IMR-90 (cell line): Measurements from ENCODE around the gene PON2. TPM values are rescaled to one million over a fixed set of nuclear protein-coding genes. Genes with fewer than 3 reads are reported as not detected.

ENCODE experiments used
- ATAC-seq: fragments of 200-7000 bp; cut with Tn5 transposase; 2 replicates; pipeline ENCODE4 v1.9.1; 2020; ENCODE audit warnings: low read depth, mild to moderate bottlenecking, moderate library complexity
- BruUV-seq: library from RNA; stranded (reverse); fragments of 400-500 nt; replicated peaks from 2 replicates; lab custom pipeline; 2021; lab: Mats Ljungman, UMichigan
- CTCF ChIA-PET: fragments of 300-600 bp; formaldehyde crosslinking; extraction: SDS; loops from one replicate; lab custom pipeline; 2021; ENCODE audit warnings: antibody characterized with exemption; lab: Yijun Ruan, JAX
- POLR2A ChIA-PET: fragments of 300-600 bp; sonication (Branson Sonifier 250); formaldehyde crosslinking; loops from one replicate; lab custom pipeline; 2022; ENCODE audit warnings: antibody characterized with exemption; ENCODE audit not compliant: unreplicated experiment; lab: Charles Lee
- DNase-seq: peaks from one replicate; pipeline ENCODE4 v3.0.0; 2013
- H2AFZ ChIP-seq: replicated peaks from 2 replicates; pipeline ENCODE3; 2013; ENCODE audit warnings: low read length, mild to moderate bottlenecking; ENCODE audit not compliant: poor library complexity
- H2AK5ac ChIP-seq: 2 replicates; pipeline ENCODE4 v1.6.1; 2013; ENCODE audit warnings: low read depth, low read length, inconsistent platforms
- H2AK9ac ChIP-seq: replicated peaks from 2 replicates; pipeline ENCODE3; 2013; ENCODE audit warnings: mild to moderate bottlenecking, low read depth, low read length, moderate library complexity; ENCODE audit not compliant: poor library complexity
- H2BK120ac ChIP-seq: 2 replicates; pipeline ENCODE4 v1.6.1; 2013; ENCODE audit warnings: low read depth, low read length, inconsistent platforms
- H2BK15ac ChIP-seq: 3 replicates; pipeline ENCODE4 v1.6.1; 2013; ENCODE audit warnings: low read depth, low read length, inconsistent platforms
- H2BK20ac ChIP-seq: 2 replicates; pipeline ENCODE4 v1.6.1; 2013; ENCODE audit warnings: low read depth, mild to moderate bottlenecking, inconsistent platforms, low read length, moderate library complexity
- H2BK5ac ChIP-seq: 2 replicates; pipeline ENCODE4 v1.6.1; 2013; ENCODE audit warnings: mild to moderate bottlenecking, low read depth, low read length, inconsistent platforms; ENCODE audit not compliant: poor library complexity, severe bottlenecking
- H3K14ac ChIP-seq: replicated peaks from 2 replicates; pipeline ENCODE4 v1.6.1; 2013; ENCODE audit warnings: low read depth, low read length, inconsistent platforms
- H3K18ac ChIP-seq: 2 replicates; pipeline ENCODE4 v1.6.1; 2013; ENCODE audit warnings: low read depth, low read length, control low read depth
- H3K23ac ChIP-seq: 2 replicates; pipeline ENCODE4 v1.6.1; 2013; ENCODE audit warnings: low read depth, low read length, inconsistent platforms
- H3K27ac ChIP-seq: 2 replicates; pipeline ENCODE4 v1.5.1; 2013; ENCODE audit warnings: mild to moderate bottlenecking, control low read depth, low read length; ENCODE audit not compliant: insufficient read depth
- H3K27me3 ChIP-seq: 2 replicates; pipeline ENCODE4 v1.6.1; 2013; ENCODE audit warnings: low read length; ENCODE audit not compliant: control insufficient read depth, insufficient read depth
- H3K36me3 ChIP-seq: 2 replicates; pipeline ENCODE4 v1.6.1; 2013; ENCODE audit warnings: low read length, mixed read lengths; ENCODE audit not compliant: control insufficient read depth, insufficient read depth
- H3K4ac ChIP-seq: 2 replicates; pipeline ENCODE4 v1.6.1; 2013; ENCODE audit warnings: low read depth, low read length, inconsistent platforms
- H3K4me1 ChIP-seq: 2 replicates; pipeline ENCODE4 v1.6.1; 2013; ENCODE audit warnings: low read length, mixed read lengths; ENCODE audit not compliant: control insufficient read depth, insufficient read depth
- H3K4me2 ChIP-seq: 2 replicates; pipeline ENCODE4 v1.6.1; 2013; ENCODE audit warnings: low read depth, mild to moderate bottlenecking, control low read depth, low read length, moderate library complexity
- H3K4me3 ChIP-seq: 2 replicates; pipeline ENCODE4 v1.5.1; 2013; ENCODE audit warnings: low read depth, mild to moderate bottlenecking, control low read depth, low read length, moderate library complexity; ENCODE audit not compliant: insufficient read depth
- H3K56ac ChIP-seq: 2 replicates; pipeline ENCODE4 v1.6.1; 2013; ENCODE audit warnings: low read length, inconsistent platforms; ENCODE audit not compliant: insufficient read depth; ENCODE audit errors: extremely low read depth
- H3K79me1 ChIP-seq, 2 experiments: 2 replicates each; pipeline ENCODE4 v1.6.1; 2013; ENCODE audit warnings: low read length in 2 of 2, inconsistent platforms in 1 of 2, low read depth in 1 of 2
- H3K9ac ChIP-seq: 2 replicates; pipeline ENCODE4 v1.6.1; 2013; ENCODE audit warnings: low read depth, low read length, control low read depth
- H3K9me1 ChIP-seq: 2 replicates; pipeline ENCODE4 v1.6.1; 2013; ENCODE audit warnings: low read length, inconsistent platforms; ENCODE audit not compliant: insufficient read depth
- H3K9me3 ChIP-seq: 2 replicates; pipeline ENCODE4 v1.6.1; 2013; ENCODE audit warnings: low read length; ENCODE audit not compliant: control insufficient read depth, insufficient read depth
- H4K20me1 ChIP-seq: 2 replicates; pipeline ENCODE4 v1.6.1; 2013; ENCODE audit warnings: low read length, inconsistent platforms; ENCODE audit not compliant: insufficient read depth
- H4K5ac ChIP-seq: 2 replicates; pipeline ENCODE4 v1.6.1; 2013; ENCODE audit warnings: mild to moderate bottlenecking, low read depth, low read length, control low read depth
- H4K8ac ChIP-seq, 2 experiments: 2 replicates each; pipeline ENCODE4 v1.6.1; 2013; ENCODE audit warnings: low read depth in 2 of 2, low read length in 2 of 2, control low read depth in 1 of 2, inconsistent platforms in 1 of 2
- H4K91ac ChIP-seq: 2 replicates; pipeline ENCODE4 v1.6.1; 2013; ENCODE audit warnings: low read depth, low read length, inconsistent platforms; ENCODE audit not compliant: insufficient read depth
- MAZ ChIP-seq: IDR thresholded peaks from 2 replicates; pipeline ENCODE4 v1.6.1; 2012; ENCODE audit warnings: low read depth, mild to moderate bottlenecking, low read length, improper control_type of control experiment, moderate library complexity, borderline replicate concordance
- WGBS, 2 experiments: methylation state at CpG; one replicate each; pipeline versions ENCODE4 v1.1.5 to v1.1.7; 2013; ENCODE audit warnings: missing lambda C conversion rate in 2 of 2; ENCODE audit not compliant: insufficient read length in 1 of 2; ENCODE audit errors: extremely low coverage in 2 of 2; 5-methylcytosine and 5-hydroxymethylcytosine counted together
- dilution Hi-C: fragments of 300-500 bp; cut with HindIII; formaldehyde crosslinking; loops from one replicate; pipeline ENCODE4 v1.14.3; 2018; ENCODE audit warnings: low sequenced_read_pairs; ENCODE audit not compliant: unreplicated experiment
- in situ Hi-C: fragments of 300-500 bp; cut with MboI; formaldehyde crosslinking; loops from 3 replicates; pipeline ENCODE4 v1.14.3; 2019; ENCODE audit warnings: low sequenced_read_pairs, inconsistent platforms, mixed read lengths
- intact Hi-C: fragments of 100-400 bp; cut with micrococcal nuclease; formaldehyde crosslinking; loops from 2 replicates; pipeline ENCODE4 v1.10.0; 2022
- polyA plus RNA-seq, 3 experiments: library from polyadenylated mRNA; depleted of rRNA; stranded (reverse); fragments of >200 nt; gene quantifications; 2 replicates each; pipeline ENCODE4 v1.2.3, GENCODE V29; 2012; ENCODE audit warnings: low replicate concordance in 1 of 3
- total RNA-seq: library from RNA; depleted of rRNA; stranded (reverse); fragments of >200 nt; gene quantifications from 2 replicates; pipeline ENCODE4 v1.2.3, GENCODE V29; 2012

The PON2 gene
- total and polyA plus RNA-seq, 2 of the 4 experiments (the other 2 are of a cell fraction) = 36.2 to 65.7 TPM

- in situ Hi-C loops (no loop called here), intact Hi-C loops (no loop called here), dilution Hi-C loops (no loop called here)
- WGBS, 2 experiments = no CpG with 5 or more reads among the region's 6 CpGs
- ATAC-seq (no peak; the same call in 1 of the 2 replicates), DNase-seq (no peak)
- Histone ChIP-seq H2AK5ac (no peak overlapping the region), H3K56ac (peak overlapping the region; percentile 91), H3K4me1 (peaks cover 5% of the 10 kb centered on the region), H3K14ac (peak overlapping the region; percentile 88), H3K23ac (peak overlapping the region; percentile 39), H3K4ac (peak overlapping the region; percentile 91; the same call in 1 of the 2 replicates), H3K9me1 (peaks cover 5% of the 10 kb centered on the region), H4K5ac (peak overlapping the region; percentile 86; the same call in 1 of the 2 replicates), H3K79me1 (peaks cover 25 to 34% of the 10 kb centered on the region in 2 experiments), H2BK120ac (peak overlapping the region; percentile 89), H3K4me2 (peak overlapping the region; percentile 90), H3K9ac (peak overlapping the region; percentile 84), H4K8ac (peak overlapping the region; percentile 92 to 100), H3K18ac (peak overlapping the region; percentile 61), H3K36me3 (peaks cover 2% of the 10 kb centered on the region), H3K27me3 (no peaks in the 10 kb centered on the region), H3K27ac (peak overlapping the region; percentile 95; the same call in 1 of the 2 replicates), H4K20me1 (no peaks in the 10 kb centered on the region), H2BK15ac (peak overlapping the region; percentile 32; the same call in 1 of the 3 replicates), H2BK20ac (peak overlapping the region; percentile 3; the same call in 1 of the 2 replicates), H2AK9ac (no peak overlapping the region), H2AFZ (peak overlapping the region; percentile 100), H4K91ac (peak overlapping the region; percentile 82), H3K9me3 (no peaks in the 10 kb centered on the region), H3K4me3 (peak overlapping the region; percentile 86), H2BK5ac (peak overlapping the region; percentile 98)
- CTCF ChIA-PET = interaction anchor here (0.9 to 1.3 kb wide), 2 partner anchors 23 to 1145 kb away, joined by 3 read pairs; no protein-coding TSS in a partner anchor
- POLR2A ChIA-PET = no interaction called here
- no TSS peak for BruUV-seq
- no peak for TF ChIP-seq MAZ
Observed at GRCh38 chr7:95433952-95434556, 774 bp downstream of the PON2 start.
